Hematopoietic multipotent progenitor cell treated with erythropoietin and hydrocortisone succinate and interleukin-3 and kit ligand, for 17 days (in vitro differentiated cells): ENCODE measurements around the gene ZNF442.
"Not testable (repeated sequence)": the region's sequence is repeated elsewhere in the genome, so short reads cannot be mapped to it uniquely, and the experiment has no call there.

ENCODE experiments used
- DNase-seq: peaks from one replicate; pipeline ENCODE4 v3.0.0-alpha.2; 2015; ENCODE audit warnings: low spot score

ZNF442 gene

DNA sequence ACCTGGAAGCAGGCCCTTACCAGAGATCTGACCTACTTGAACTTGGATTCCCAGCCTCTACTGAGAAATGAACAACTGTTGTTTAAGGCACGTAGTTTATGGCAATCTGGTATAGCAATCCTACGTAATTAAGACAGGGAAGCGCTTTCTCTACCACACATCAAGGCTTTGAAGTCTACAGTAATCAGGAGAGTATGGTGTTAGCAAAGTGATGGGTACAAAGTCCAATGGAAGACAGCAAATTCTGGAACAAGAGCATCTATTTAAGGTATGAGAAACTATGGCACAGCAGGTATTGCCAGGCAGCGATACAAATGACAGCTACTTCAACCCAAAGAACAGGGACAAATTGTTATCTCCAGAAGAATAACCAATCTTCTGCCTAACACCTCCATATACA is 35.1 kb downstream of the ZNF442 start:
- DNase-seq = no peak

- no peak for DNase-seq
Measured at GRCh38 chr19:12325690-12326089, 39.8 kb downstream of the ZNF442 start.

- DNase-seq = no peak
Measured at GRCh38 chr19:12318782-12319413, 46.6 kb downstream of the ZNF442 start.

- DNase-seq = no peak
Measured at GRCh38 chr19:12314553-12314952, 50.9 kb downstream of the ZNF442 start.

- DNase-seq = not testable (repeated sequence)
Measured at GRCh38 chr19:12308891-12309290, 56.6 kb downstream of the ZNF442 start.
